COR-L47 (cell line): Measurements from ENCODE around the gene PARD6B.

Experiments
- DNase-seq: peaks from one replicate; lab custom pipeline; 2025; lab: John Stamatoyannopoulos, UW

PARD6B gene

DNA sequence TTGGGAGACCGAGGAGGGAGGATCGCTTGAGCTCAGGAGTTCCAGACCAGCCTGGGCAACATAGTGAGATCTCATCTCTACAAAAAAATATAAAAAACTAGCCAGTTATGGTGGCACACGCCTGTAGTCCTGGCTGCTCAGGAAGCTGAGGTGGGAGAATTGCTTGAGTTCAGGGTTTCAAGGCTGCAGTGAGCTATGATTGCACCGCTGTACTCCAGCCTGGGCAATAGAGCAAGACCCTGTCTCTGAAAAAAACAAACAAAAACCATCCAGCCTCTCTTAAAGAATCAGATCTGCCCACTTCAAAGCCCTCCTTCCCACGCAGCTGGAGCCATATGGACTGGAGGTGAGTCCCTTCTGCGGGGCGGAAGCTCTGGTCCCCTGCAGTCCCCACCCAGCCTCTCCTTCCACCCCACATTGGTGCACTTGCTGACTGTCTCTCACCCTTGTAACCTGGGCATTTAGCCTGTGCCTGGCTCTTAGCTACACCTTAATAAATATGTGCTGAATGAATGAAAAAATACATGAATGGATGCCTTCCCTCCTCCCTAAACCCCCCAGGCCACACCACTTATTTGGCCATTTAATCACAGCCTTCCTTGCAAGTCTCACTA is 7.2 kb upstream of the PARD6B start:
- no peak for DNase-seq

GRCh38 chr20:50724851-50725723 is 6.3 kb upstream of the PARD6B start:
- DNase-seq = no peak

GRCh38 chr20:50725724-50726005 is 5.7 kb upstream of the PARD6B start:
- DNase-seq = no peak

GRCh38 chr20:50726955-50727791 is 4.2 kb upstream of the PARD6B start:
- no peak for DNase-seq

GRCh38 chr20:50727792-50728485 is 3.4 kb upstream of the PARD6B start:
- DNase-seq = no peak

- DNase-seq = no peak
Observed at GRCh38 chr20:50728486-50728980, 2.8 kb upstream of the PARD6B start.

DNA sequence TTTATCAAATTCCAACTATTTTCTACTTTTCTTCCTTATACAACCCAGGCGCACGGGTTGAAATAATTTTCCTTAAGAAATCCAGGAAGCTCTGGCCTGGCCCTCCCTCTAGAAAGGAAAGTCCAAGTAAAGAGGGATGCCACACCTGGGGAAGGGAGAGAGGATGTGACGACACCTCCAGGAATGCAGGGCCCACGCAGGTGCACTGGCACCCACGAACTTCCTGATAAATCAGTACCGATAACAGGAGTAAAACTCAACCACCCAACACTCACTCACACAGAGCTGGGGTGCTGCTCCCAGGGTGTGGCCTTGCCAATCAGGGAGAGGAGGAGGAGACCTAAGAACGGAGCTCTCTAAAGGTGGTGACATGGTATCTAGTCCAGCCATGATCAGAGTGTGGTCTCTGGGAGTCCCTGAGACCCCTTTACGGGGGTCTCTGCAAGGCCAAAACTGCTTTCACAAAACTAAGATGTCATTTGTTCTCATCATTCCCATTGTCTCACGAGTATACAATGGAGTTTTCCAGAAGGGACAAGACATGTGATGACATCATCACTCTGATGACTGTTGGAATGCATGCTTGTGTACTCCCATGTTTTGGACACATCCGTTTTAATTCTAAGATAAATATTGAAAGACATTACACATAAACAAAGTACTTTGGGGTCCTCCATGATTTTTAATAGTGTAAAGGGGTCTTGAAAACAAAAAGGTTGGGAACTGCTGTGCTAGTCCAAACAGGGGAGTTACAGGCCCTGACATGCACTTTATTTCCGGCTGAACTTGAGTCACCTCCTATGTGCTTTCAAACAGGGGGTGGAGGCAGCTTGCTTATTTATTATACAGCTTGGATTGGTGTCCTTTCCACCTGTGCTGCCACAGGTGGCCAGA is 2.2 kb upstream of the PARD6B start:
- DNase-seq = no peak

- DNase-seq = no peak
Observed at GRCh38 chr20:50729901-50730764, 1.2 kb upstream of the PARD6B start.

GRCh38 chr20:50730765-50731054 is 670 bp upstream of the PARD6B start:
- DNase-seq = no peak

DNA sequence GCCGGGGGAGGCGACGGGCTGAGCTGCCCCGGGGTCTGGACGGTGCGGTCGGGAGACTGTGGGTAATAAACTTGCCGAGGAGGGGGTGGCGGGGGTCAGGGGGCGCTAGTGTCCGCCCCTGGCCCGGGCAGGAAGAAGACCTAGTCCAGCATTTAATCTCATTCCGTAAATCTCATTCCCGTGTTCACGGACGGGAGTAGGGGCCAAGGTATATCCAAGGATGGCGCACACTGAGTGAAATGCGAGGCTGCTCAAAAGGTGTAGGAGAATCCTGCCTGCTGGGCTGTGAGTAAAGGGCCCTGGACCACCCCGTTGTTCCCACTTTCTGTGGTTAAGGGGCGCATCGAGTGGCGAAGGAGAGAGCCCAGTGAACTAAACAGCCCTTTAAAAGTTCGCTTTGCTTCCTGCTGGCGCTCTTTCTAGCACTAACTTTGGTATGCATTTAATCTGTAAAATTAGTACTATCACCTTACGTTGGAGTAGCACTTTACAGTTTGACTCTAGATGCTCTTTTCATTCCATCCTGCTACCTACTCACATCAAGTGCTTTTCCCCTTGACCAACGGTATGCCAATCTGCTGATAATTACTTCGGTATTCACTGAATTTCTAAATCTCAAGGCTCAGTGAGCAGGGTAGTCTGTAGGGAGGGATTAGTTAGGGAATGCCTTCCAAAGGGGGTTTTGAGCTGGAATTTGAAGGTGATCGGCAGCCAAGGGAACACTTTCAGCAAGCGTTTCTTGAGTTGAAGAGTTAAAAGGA is 730 bp downstream of the PARD6B start:
- no peak for DNase-seq

DNA sequence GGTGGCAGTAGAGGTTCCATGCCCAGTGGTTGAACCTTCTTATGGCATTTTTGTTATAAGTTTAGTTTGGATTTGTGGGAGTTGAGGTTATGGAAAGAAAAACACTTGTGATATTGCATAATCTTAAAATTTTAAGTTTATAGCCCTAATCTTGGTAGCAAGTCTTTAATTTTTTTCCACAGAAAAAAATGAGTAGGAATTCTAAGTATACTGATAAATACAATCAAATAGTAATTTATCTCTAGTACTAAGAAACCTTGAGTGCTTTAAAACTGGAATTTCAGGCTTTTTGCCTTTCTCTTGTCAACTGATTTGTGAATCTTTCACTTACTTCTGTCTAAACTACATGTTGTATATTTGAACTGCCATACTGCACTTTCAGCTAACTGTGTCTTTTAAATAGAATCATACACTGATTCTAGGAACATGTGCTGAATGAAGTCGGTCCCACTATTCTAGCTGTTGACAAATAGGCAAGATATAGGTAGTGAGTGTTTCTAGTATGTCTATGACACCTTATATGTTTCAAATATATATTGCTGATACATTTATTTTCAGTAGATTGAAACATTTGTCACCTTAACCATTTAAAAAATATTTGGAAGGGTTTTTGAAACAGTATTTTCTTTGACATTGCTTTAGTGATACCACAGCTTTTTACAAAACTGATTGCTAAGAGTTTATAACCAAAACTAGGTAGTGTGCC is 2.4 kb downstream of the PARD6B start:
- DNase-seq = no peak

- DNase-seq = no peak
Observed at GRCh38 chr20:50734730-50735679, 3.6 kb downstream of the PARD6B start.

DNA sequence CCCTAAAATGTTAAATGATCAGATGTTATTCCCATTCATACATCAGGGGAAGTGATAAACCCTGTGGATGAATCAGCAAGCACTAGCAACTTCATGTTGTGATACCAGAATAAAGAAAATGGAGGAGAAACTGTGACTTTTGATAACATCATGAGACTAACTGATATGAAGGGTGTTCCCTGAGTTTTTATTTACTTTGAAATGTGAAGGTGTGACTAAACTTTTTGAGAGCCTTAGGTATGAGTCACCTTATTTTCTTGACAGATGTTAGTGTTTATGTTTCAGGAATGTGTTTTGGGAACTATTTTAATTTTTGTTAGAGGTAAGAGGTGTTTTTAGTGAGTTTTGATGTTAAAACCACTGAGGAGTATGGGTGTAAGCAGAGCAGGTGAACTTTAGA is 4.4 kb downstream of the PARD6B start:
- DNase-seq = no peak

GRCh38 chr20:50737352-50737751 is 6.0 kb downstream of the PARD6B start:
- DNase-seq = no peak

DNA sequence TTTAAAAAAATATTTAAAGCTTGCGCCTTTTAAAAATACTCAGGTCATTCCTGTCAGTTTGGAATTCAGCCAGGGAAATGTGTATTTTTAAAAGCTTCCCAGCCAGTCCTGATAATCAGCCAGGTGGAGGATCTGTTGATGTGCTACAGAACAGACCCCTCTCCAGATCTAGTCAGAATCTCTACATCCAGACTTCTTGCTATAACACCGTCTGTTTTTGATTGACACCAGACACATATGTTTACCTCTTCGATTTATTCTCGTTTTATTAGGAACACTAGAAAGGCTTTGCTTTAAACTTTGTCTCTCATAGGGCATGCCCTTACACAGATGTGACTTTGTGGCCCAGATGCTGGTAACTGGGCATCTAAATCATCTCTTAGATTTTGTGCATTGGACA is 11.7 kb downstream of the PARD6B start:
- DNase-seq = no peak

DNA sequence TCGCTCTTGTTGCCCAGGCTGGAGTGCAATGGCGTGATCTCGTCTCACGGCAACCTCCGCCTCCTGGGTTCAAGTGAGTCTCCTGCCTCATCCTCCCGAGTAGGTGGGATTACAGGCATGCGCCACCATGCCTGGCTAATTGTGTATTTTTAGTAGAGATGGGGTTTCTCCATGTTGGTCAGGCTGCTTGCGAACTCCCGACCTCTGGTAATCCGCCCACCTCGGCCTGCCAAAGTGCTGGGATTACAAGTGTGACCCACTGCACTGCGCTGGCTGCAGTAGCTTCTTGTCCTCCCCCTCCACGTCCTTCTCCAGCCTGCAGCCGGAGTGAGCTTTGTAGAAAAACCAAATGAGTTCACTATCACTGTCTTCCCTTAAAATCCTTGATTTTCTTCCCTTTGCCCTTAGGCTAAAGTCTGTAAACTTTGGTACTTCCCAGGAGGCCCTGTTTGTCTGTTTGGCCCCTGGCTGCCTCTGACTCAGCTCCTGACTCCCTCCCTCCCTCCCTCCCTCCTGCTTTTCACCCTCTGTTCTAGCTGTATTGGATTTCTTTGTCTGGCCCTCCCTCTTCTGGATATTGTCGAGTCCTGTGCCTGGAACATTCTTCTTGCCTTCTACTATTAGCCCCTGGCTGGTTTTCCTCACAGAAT is 12.9 kb downstream of the PARD6B start:
- no peak for DNase-seq

GRCh38 chr20:50745634-50746137 is 14.3 kb downstream of the PARD6B start:
- DNase-seq = no peak
